Fibroblast of lung (primary cell): ENCODE measurements around the gene ALPK3. TPM values are rescaled to one million over a fixed set of nuclear protein-coding genes. Genes with fewer than 3 reads are reported as not detected.

Experiments used
- DNase-seq, 2 donors: peaks; one replicate each; pipeline versions ENCODE4 v3.0.0 to v3.0.0-alpha.2; 2010; ENCODE audit warnings: low read depth in 2 of 2
- H2AFZ ChIP-seq: 2 replicates; pipeline ENCODE4 v1.5.1; 2012; ENCODE audit warnings: low read length, control low read depth, inconsistent platforms
- H3K27ac ChIP-seq: 2 replicates; pipeline ENCODE4 v1.5.1; 2011; ENCODE audit warnings: low read length, control low read depth; ENCODE audit not compliant: insufficient read depth
- H3K27me3 ChIP-seq: 2 replicates; pipeline ENCODE4 v1.5.1; 2011; ENCODE audit warnings: mild to moderate bottlenecking, low read length; ENCODE audit not compliant: control insufficient read depth, insufficient read depth
- H3K36me3 ChIP-seq: 2 replicates; pipeline ENCODE4 v1.5.1; 2011; ENCODE audit warnings: low read length; ENCODE audit not compliant: control insufficient read depth, insufficient read depth
- H3K4me1 ChIP-seq: 2 replicates; pipeline ENCODE4 v1.5.1; 2011; ENCODE audit warnings: low read length; ENCODE audit not compliant: control insufficient read depth, insufficient read depth; ENCODE audit errors: extremely low read depth
- H3K4me2 ChIP-seq: 2 replicates; pipeline ENCODE4 v1.5.1; 2011; ENCODE audit warnings: low read length, control low read depth; ENCODE audit not compliant: insufficient read depth; ENCODE audit errors: extremely low read depth
- H3K4me3 ChIP-seq, 4 experiments: fragments of 200-600 bp in 1 of 4; sonication (generic) in 1 of 4; replicated peaks in 1 of 4; 2 replicates each; pipeline ENCODE4 v1.5.1; 2011 to 2016; ENCODE audit warnings: low read length in 4 of 4, low read depth in 3 of 4, mild to moderate bottlenecking in 3 of 4, control low read depth in 2 of 4, inconsistent platforms in 1 of 4, mixed read lengths in 1 of 4; ENCODE audit not compliant: insufficient read depth in 1 of 4; ENCODE audit errors: control extremely low read depth in 1 of 4
- H3K79me2 ChIP-seq: 2 replicates; pipeline ENCODE4 v1.5.1; 2012; ENCODE audit warnings: mild to moderate bottlenecking, low read length, inconsistent platforms; ENCODE audit not compliant: control insufficient read depth, insufficient read depth
- H3K9ac ChIP-seq: 2 replicates; pipeline ENCODE4 v1.5.1; 2011; ENCODE audit warnings: mild to moderate bottlenecking, low read length, control low read depth; ENCODE audit not compliant: insufficient read depth
- H3K9me3 ChIP-seq: 2 replicates; pipeline ENCODE4 v1.5.1; 2012; ENCODE audit warnings: low read depth, low read length; ENCODE audit not compliant: control insufficient read depth, insufficient read depth
- H4K20me1 ChIP-seq: 2 replicates; pipeline ENCODE4 v1.5.1; 2011; ENCODE audit warnings: low read length; ENCODE audit not compliant: control insufficient read depth, insufficient read depth; ENCODE audit errors: extremely low read depth
- CTCF ChIP-seq, 2 donors: IDR thresholded peaks in 1 of 2; conservative IDR thresholded peaks in 1 of 2; 1 replicate in 1 of 2; 2 replicates in 1 of 2; pipeline ENCODE4 v1.5.1; 2011 to 2012; ENCODE audit warnings: low read length in 2 of 2, control low read depth in 1 of 2, inconsistent platforms in 1 of 2, low read depth in 1 of 2, mild to moderate bottlenecking in 1 of 2
- EZH2 ChIP-seq: IDR thresholded peaks from 2 replicates; pipeline ENCODE4 v1.5.1; 2012; ENCODE audit warnings: low read length, control low read depth, mild to moderate bottlenecking; ENCODE audit errors: missing control alignments
- polyA plus RNA-seq, 2 donors: library from polyadenylated mRNA; depleted of rRNA in 1 of 2; stranded (reverse) in 1 of 2; unstranded in 1 of 2; fragments of >200 nt; gene quantifications; 2 replicates each; pipeline ENCODE4 v1.2.1, GENCODE V29; 2011 to 2012; ENCODE audit warnings: missing spikeins in 1 of 2
- total RNA-seq: library from RNA; depleted of rRNA; stranded (reverse); fragments of >200 nt; gene quantifications from 2 replicates; pipeline ENCODE4 v1.2.1, GENCODE V29; 2014

ALPK3 gene
- total and polyA plus RNA-seq, 2 donors (not counting 1 experiment from before 2014, with no cell fraction given): 0.03 to 0.50 TPM

DNA sequence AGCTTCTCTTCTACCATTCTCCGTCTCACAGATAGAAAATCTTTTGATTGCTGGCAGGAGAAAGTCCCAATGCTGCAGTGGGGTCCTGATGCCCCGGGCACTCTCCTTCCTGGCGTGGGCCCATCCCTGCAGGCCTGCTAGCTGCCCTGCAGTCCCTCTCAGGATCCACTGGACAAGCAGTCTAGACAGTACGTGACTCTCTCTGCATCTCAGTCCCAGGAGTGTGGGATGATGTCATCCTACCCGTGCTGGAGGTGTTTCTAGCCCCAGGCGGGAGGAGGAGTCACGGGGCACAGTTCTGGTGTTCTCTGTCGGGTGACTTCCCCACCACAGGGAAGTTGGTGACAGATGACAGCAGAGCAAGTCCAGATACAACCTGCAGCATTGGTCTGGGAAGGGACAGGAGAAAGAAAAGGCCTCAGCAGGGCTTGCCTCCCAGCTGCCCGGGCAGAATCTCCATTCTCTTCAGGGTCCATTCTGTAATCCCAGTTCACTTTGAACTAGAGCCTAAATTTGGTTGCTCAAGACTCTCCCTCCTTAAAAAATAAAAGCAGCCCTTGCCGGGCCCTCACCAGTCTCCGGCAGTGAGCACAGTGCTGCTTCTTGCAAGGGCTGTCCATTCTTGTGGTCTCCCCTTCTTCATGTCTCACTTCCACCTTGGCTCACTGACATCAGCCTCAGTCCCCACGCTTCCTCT lies 97.9 kb downstream of the ALPK3 start:
- H3K79me2 ChIP-seq: no peaks in the 10 kb centered on the region
- TF ChIP-seq CTCF (conservative IDR thresholded peaks at IDR 0.05 in 1 of 2, IDR thresholded peaks at IDR 0.05 in 1 of 2; ENCODE audit: low read depth in 1 of 2, low read length in 2 of 2): no peak
- TF ChIP-seq EZH2: no peak
- no peak overlapping the region for H3K4me3 ChIP-seq
- H3K4me1 ChIP-seq: peaks cover 7% of the 10 kb centered on the region
- H4K20me1 ChIP-seq: no peaks in the 10 kb centered on the region
- H2AFZ ChIP-seq: peak overlapping the region; percentile 10
- no peak overlapping the region for H3K27ac ChIP-seq
- no peaks in the 10 kb centered on the region for H3K9me3 ChIP-seq
- H3K27me3 ChIP-seq: no peaks in the 10 kb centered on the region
- peak; percentile 32 to 97 for DNase-seq
- H3K4me2 ChIP-seq: no peak overlapping the region
- H3K9ac ChIP-seq: no peak overlapping the region
- H3K36me3 ChIP-seq: no peaks in the 10 kb centered on the region

GRCh38 chr15:84915606-84915958 lies 98.4 kb downstream of the ALPK3 start:
- H3K9ac ChIP-seq: no peak overlapping the region

GRCh38 chr15:84917452-84917851 lies 100.3 kb downstream of the ALPK3 start:
- Histone ChIP-seq H3K27ac (no peak overlapping the region), H3K4me1 (peaks cover 2% of the 10 kb centered on the region), H3K9ac (no peak overlapping the region), H2AFZ (no peak overlapping the region), H3K27me3 (no peaks in the 10 kb centered on the region), H3K79me2 (no peaks in the 10 kb centered on the region), H3K4me3 (no peak overlapping the region), H4K20me1 (no peaks in the 10 kb centered on the region), H3K36me3 (no peaks in the 10 kb centered on the region), H3K9me3 (no peaks in the 10 kb centered on the region), H3K4me2 (no peak overlapping the region)
- TF ChIP-seq CTCF (conservative IDR thresholded peaks at IDR 0.05 in 1 of 2, IDR thresholded peaks at IDR 0.05 in 1 of 2; ENCODE audit: low read depth in 1 of 2, low read length in 2 of 2) (no peak), EZH2 (no peak)
- DNase-seq: no peak

More at GRCh38 chr15:84915606-84915958, 98.4 kb downstream of the ALPK3 start:
- TF ChIP-seq EZH2 (no peak), CTCF (conservative IDR thresholded peaks at IDR 0.05 in 1 of 2, IDR thresholded peaks at IDR 0.05 in 1 of 2; ENCODE audit: low read depth in 1 of 2, low read length in 2 of 2) (no peak)
- H3K9me3 ChIP-seq: no peaks in the 10 kb centered on the region
- peak overlapping the region; percentile 10 for H2AFZ ChIP-seq
- DNase-seq: peak in 1 of 2 donors; percentile 55
- no peak overlapping the region for H3K4me2 ChIP-seq
- H3K27me3 ChIP-seq: no peaks in the 10 kb centered on the region
- no peaks in the 10 kb centered on the region for H3K79me2 ChIP-seq
- no peaks in the 10 kb centered on the region for H4K20me1 ChIP-seq
- peaks cover 7% of the 10 kb centered on the region for H3K4me1 ChIP-seq
- no peak overlapping the region for H3K4me3 ChIP-seq
- no peak overlapping the region for H3K27ac ChIP-seq
- no peaks in the 10 kb centered on the region for H3K36me3 ChIP-seq
